ENCODE results near the gene TRMT10A.

Gene TRMT10A

GRCh38 chr4:99563310-99564186, at the start of gene TRMT10A:
TRMT10A (minus strand) TSS chr4:99564039; CDS start chr4:99559338, 4,701 bp downstream.
- DNase-seq = peak; percentile 94

GRCh38 chr4:99612704-99613103, 48.9 kb upstream of the TRMT10A start:
- DNase-seq = no peak

- no peak for DNase-seq
These were observed 48.4 kb upstream of the TRMT10A start for GRCh38 chr4:99612281-99612680.

- DNase-seq = no peak
These were observed 46.9 kb upstream of the TRMT10A start for GRCh38 chr4:99610605-99611175.

- no peak for DNase-seq
These were observed 44.6 kb upstream of the TRMT10A start for GRCh38 chr4:99608417-99608816.

- DNase-seq = no peak
These were observed 42.9 kb upstream of the TRMT10A start for GRCh38 chr4:99606716-99607115.

- DNase-seq = no peak
These were observed 31.0 kb upstream of the TRMT10A start for GRCh38 chr4:99594818-99595217.

GRCh38 chr4:99593781-99594641, 30.2 kb upstream of the TRMT10A start:
- DNase-seq = no peak

GRCh38 chr4:99591757-99592156, 27.9 kb upstream of the TRMT10A start:
- no peak for DNase-seq

GRCh38 chr4:99587803-99588202, 24.0 kb upstream of the TRMT10A start:
- no peak for DNase-seq

- no peak for DNase-seq
These were observed 23.5 kb upstream of the TRMT10A start for GRCh38 chr4:99587309-99587708.

- DNase-seq = no peak
These were observed 23.0 kb upstream of the TRMT10A start for GRCh38 chr4:99586797-99587196.

- DNase-seq = no peak
These were observed 22.5 kb upstream of the TRMT10A start for GRCh38 chr4:99586322-99586721.

GRCh38 chr4:99585516-99585915, 21.7 kb upstream of the TRMT10A start:
- DNase-seq = no peak

- DNase-seq = no peak
These were observed 14.9 kb upstream of the TRMT10A start for GRCh38 chr4:99578714-99579113.

GRCh38 chr4:99574530-99575324, 10.9 kb upstream of the TRMT10A start, which contains the start of gene MTTP:
MTTP (plus strand) TSS chr4:99574824; CDS start chr4:99574910, 86 bp downstream.
- DNase-seq = no peak

- no peak for DNase-seq
These were observed 10.0 kb upstream of the TRMT10A start for GRCh38 chr4:99573735-99574368.

GRCh38 chr4:99572527-99573240, 8.8 kb upstream of the TRMT10A start:
- no peak for DNase-seq

- no peak for DNase-seq
These were observed 8.0 kb upstream of the TRMT10A start for GRCh38 chr4:99571883-99572282.

GRCh38 chr4:99564921-99565320, 1.1 kb upstream of the TRMT10A start:
- no peak for DNase-seq

GRCh38 chr4:99552872-99553271, 11.0 kb downstream of the TRMT10A start:
- no peak for DNase-seq
